Suprapubic skin (tissue), 4 donors: Measurements from ENCODE around the gene TMEM175. TPM values are rescaled to one million over a fixed set of nuclear protein-coding genes. Genes with fewer than 3 reads are reported as not detected.

ENCODE experiments used
- DNase-seq, 2 donors: peaks; one replicate each; pipeline ENCODE4 v3.0.0-alpha.2; 2019; ENCODE audit warnings: low spot score in 2 of 2
- H3K27ac ChIP-seq: fragments of 200-600 bp; sonication (generic); one replicate; pipeline ENCODE4 v1.5.1; 2019
- H3K27me3 ChIP-seq: fragments of 200-600 bp; sonication (generic); one replicate; pipeline ENCODE4 v1.5.1; 2019
- H3K36me3 ChIP-seq: fragments of 200-600 bp; sonication (generic); one replicate; pipeline ENCODE4 v1.5.1; 2019
- H3K4me1 ChIP-seq: fragments of 200-600 bp; sonication (generic); one replicate; pipeline ENCODE4 v1.5.1; 2019
- H3K4me3 ChIP-seq: fragments of 200-600 bp; sonication (generic); one replicate; pipeline ENCODE4 v1.5.1; 2019; ENCODE audit warnings: mild to moderate bottlenecking
- H3K9me3 ChIP-seq: fragments of 200-600 bp; sonication (generic); one replicate; pipeline ENCODE4 v1.5.1; 2019
- CTCF ChIP-seq, 2 donors: fragments of 200-600 bp in 1 of 2; fragments of 450-650 bp in 1 of 2; sonication (generic) in 1 of 2; IDR thresholded peaks; one replicate each; pipeline ENCODE4 v1.5.1; 2016 to 2019; ENCODE audit warnings: antibody characterized with exemption in 2 of 2, mild to moderate bottlenecking in 1 of 2, moderate library complexity in 1 of 2
- EP300 ChIP-seq: sonication (generic); formaldehyde crosslinking; IDR thresholded peaks from one replicate; pipeline ENCODE4 v1.6.1; 2017; ENCODE audit warnings: antibody characterized with exemption
- POLR2A ChIP-seq, 2 donors: fragments of 450-650 bp; IDR thresholded peaks; one replicate each; pipeline ENCODE4 v1.6.1; 2017; ENCODE audit warnings: antibody characterized with exemption in 2 of 2, mild to moderate bottlenecking in 2 of 2, moderate library complexity in 2 of 2
- POLR2AphosphoS5 ChIP-seq, 3 donors: sonication (generic); formaldehyde crosslinking; IDR thresholded peaks; one replicate each; pipeline ENCODE4 v1.6.1; 2017; ENCODE audit warnings: antibody characterized with exemption in 3 of 3
- WGBS: methylation state at CpG from one replicate; pipeline ENCODE4 v1.1.5; 2018; 5-methylcytosine and 5-hydroxymethylcytosine counted together
- total RNA-seq, 4 donors: library from RNA; depleted of rRNA; stranded (reverse); fragments of >200 nt; gene quantifications; one replicate each; pipeline ENCODE4 v1.1.0, GENCODE V29; 2016

TMEM175 gene
- total RNA-seq, 4 donors from 2014 or later = 41.1 to 98.3 (median 65.3) TPM

DNA sequence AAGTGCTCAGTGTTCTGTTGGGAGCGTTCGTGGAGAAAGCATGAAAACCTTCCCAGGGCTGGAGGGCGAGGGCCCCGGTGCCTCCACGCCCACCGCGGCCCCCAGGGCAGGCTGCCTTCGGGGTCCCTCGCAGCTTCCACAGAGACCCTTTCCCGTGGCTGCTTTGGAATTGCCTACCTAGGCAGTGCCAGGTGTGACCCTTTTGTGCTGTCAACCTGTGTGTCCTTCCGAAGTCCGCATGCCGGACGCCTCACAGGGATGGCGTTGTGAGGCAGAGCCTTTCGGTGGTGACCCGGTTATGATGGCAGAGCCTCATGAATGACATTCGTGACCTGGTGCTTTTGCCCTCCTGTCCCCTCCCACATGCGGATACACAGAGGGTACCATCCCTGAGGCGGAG, 17.4 kb downstream of the TMEM175 start:
- Histone ChIP-seq H3K9me3 (no peaks in the 10 kb centered on the region), H3K4me1 (no peaks in the 10 kb centered on the region), H3K27me3 (no peaks in the 10 kb centered on the region), H3K36me3 (peaks cover 29% of the 10 kb centered on the region), H3K4me3 (no peak overlapping the region), H3K27ac (no peak overlapping the region)
- 82% methylated on average over 17 of the region's 20 CpGs for WGBS
- no peak for DNase-seq
- TF ChIP-seq POLR2AphosphoS5 (IDR thresholded peaks at IDR 0.05) = no peak

DNA sequence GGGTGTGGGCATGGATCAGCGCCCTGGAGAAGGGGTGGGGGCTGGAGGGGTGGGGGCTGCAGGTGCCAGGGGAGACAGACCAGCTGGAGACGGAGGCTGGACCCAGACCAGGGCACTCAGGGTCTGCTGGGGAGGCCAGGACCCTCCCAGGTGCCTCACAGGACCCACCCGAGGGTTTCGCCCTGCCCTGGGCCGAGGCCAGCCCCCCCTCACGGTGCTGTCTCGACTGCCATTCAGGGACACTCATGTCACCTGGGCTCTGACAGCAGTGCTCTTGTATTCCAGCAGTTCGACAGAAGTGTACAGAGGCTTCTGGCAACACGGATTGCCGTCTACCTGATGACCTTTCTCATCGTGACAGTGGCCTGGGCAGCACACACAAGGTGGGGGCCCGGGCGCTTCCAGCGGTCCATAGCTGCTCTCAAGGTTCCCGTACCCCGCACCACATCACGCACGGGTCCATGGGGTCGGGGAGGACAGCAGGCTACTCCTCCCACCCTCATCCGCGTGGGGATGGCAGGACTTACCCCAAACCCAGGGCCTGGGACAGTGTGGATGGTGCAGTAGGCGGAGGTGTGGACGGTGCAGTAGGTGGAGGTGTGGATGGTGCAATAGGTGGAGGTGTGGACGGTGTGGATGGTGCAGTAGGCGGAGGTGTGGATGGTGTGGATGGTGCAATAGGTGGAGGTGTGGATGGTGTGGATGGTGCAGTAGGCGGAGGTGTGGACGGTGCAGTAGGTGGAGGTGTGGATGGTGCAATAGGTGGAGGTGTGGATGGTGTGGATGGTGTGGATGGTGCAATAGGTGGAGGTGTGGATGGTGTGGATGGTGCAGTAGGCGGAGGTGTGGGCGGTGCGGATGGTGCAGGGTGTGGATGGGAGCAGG, 18.1 kb downstream of the TMEM175 start:
- H3K4me1 ChIP-seq = no peaks in the 10 kb centered on the region
- H3K27ac ChIP-seq = no peak overlapping the region
- no peak for DNase-seq
- peaks cover 37% of the 10 kb centered on the region for H3K36me3 ChIP-seq
- no peaks in the 10 kb centered on the region for H3K27me3 ChIP-seq
- WGBS = 82% methylated on average over 20 of the region's 30 CpGs
- H3K4me3 ChIP-seq = no peak overlapping the region
- no peaks in the 10 kb centered on the region for H3K9me3 ChIP-seq
- TF ChIP-seq POLR2A (IDR thresholded peaks at IDR 0.05) = no peak
- no peak for TF ChIP-seq CTCF (IDR thresholded peaks at IDR 0.05)
- no peak for TF ChIP-seq EP300
- no peak for TF ChIP-seq POLR2AphosphoS5 (IDR thresholded peaks at IDR 0.05)

DNA sequence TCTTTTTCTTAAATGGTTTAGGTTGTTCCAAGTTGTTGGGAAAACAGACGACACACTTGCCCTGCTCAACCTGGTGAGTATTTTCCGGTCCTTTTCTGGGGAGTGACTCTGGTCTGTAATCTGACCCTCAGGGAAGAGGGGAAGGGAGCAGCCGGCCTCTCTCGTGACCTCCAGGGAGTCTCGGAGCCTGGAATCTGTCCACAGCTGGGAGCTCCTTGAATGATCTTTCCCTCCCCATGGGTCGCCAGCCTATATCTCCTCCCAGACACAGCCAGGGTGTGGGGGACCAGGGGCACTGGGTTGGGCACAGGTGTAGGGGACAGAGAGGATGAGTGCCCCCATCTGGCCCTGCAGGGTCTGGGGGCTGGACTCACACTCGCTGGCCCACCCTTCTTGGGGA, 18.9 kb downstream of the TMEM175 start:
- peaks cover 43% of the 10 kb centered on the region for H3K36me3 ChIP-seq
- TF ChIP-seq CTCF (IDR thresholded peaks at IDR 0.05) = no peak
- TF ChIP-seq POLR2A (IDR thresholded peaks at IDR 0.05) = no peak
- no peak for TF ChIP-seq EP300
- no peak for TF ChIP-seq POLR2AphosphoS5 (IDR thresholded peaks at IDR 0.05)
- H3K4me3 ChIP-seq = no peak overlapping the region
- no peaks in the 10 kb centered on the region for H3K27me3 ChIP-seq
- H3K4me1 ChIP-seq = no peaks in the 10 kb centered on the region
- H3K9me3 ChIP-seq = no peaks in the 10 kb centered on the region
- H3K27ac ChIP-seq = no peak overlapping the region
- no peak for DNase-seq
- 92% methylated on average over 6 of the region's 7 CpGs for WGBS

DNA sequence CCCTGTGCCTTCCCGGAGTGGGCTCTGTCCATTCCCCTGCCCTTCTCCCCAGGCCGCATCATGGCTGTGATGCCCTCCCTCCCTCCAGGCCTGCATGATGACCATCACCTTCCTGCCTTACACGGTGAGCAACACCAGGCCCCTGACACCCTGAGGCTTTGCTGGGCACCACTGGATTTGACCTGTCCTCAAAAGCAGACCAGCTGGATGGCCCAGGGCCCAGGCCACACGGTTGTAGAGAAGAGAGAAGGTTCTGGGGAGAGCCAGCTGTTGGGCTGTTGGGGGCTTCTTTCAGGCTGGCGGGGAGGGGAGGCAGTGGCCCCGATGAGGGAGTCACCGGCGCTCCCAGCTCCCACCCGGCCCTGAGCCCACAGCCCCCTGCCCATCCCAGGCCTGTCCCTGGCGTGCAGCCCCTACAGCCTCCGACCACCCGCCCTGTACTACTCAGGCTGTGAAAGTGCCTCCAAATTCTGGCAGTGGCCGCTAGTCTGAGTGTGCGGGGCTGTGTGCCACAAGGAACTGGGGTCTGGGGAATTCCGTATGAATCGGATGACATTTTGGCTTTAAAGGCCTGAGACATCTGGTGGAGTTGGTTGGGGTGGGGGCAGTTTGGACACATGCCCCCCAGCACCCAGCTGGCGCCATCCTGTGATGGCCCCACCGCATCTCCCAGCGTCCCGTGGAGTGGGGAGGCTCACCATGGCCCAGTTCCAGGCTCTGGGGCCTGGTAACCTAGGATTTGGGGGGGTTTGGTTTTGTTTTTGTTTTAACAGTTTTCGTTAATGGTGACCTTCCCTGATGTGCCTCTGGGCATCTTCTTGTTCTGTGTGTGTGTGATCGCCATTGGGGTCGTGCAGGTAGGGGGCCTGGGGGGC, 19.6 kb downstream of the TMEM175 start:
- H3K36me3 ChIP-seq = peaks cover 48% of the 10 kb centered on the region
- no peak overlapping the region for H3K4me3 ChIP-seq
- DNase-seq = no peak
- no peaks in the 10 kb centered on the region for H3K4me1 ChIP-seq
- H3K27me3 ChIP-seq = no peaks in the 10 kb centered on the region
- no peaks in the 10 kb centered on the region for H3K9me3 ChIP-seq
- TF ChIP-seq POLR2AphosphoS5 (IDR thresholded peaks at IDR 0.05) (no peak), POLR2A (IDR thresholded peaks at IDR 0.05) (no peak), CTCF (IDR thresholded peaks at IDR 0.05) (no peak), EP300 (no peak)
- no peak overlapping the region for H3K27ac ChIP-seq
- WGBS = 78% methylated on average over 11 of the region's 23 CpGs

DNA sequence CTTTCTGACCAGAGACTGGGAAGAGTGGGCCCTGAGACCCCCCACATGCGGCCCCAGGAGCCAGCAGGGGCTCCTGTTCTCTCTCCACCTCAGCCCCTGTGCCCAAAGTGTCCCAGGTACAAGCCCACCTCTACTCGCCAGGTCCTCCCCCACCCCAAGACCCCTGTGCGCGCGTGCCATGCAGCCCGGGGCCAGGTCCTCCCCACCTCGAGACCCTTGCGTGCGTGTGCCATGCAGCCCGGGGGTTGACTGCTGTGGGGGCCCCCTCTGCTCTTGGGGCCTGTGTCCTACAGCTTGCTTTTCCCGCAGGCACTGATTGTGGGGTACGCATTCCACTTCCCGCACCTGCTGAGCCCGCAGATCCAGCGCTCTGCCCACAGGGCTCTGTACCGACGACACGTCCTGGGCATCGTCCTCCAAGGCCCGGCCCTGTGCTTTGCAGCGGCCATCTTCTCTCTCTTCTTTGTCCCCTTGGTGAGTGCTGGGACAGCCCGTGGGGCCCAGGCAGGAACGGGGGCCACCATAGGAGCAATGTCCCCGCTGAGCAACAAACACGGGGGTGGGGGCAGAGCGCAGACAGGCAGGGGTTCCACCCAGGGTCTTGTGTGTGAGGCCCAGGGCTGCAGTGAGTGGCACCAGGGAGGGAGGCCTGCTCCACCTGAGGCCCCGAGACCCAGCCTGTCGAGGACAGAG, 20.8 kb downstream of the TMEM175 start:
- Histone ChIP-seq H3K36me3 (peaks cover 58% of the 10 kb centered on the region), H3K4me3 (no peak overlapping the region), H3K27ac (no peak overlapping the region), H3K4me1 (no peaks in the 10 kb centered on the region), H3K9me3 (no peaks in the 10 kb centered on the region), H3K27me3 (no peaks in the 10 kb centered on the region)
- 94% methylated on average over 22 of the region's 28 CpGs for WGBS
- no peak for DNase-seq
- TF ChIP-seq EP300 (no peak), POLR2AphosphoS5 (IDR thresholded peaks at IDR 0.05) (no peak), CTCF (IDR thresholded peaks at IDR 0.05) (no peak), POLR2A (IDR thresholded peaks at IDR 0.05) (no peak)
